CD8-positive, alpha-beta memory T cell (primary cell): ENCODE measurements around the gene ARHGEF11. TPM values are rescaled to one million over a fixed set of nuclear protein-coding genes. Genes with fewer than 3 reads are reported as not detected.

Experiments
- CTCF ChIA-PET: fragments of 350-600 bp; sonication (Branson Sonifier 250); formaldehyde crosslinking; loops from one replicate; lab custom pipeline; 2021; ENCODE audit warnings: antibody characterized with exemption; lab: Charles Lee
- POLR2A ChIA-PET: fragments of 350-600 bp; sonication (Branson Sonifier 250); formaldehyde crosslinking; loops from one replicate; lab custom pipeline; 2021; ENCODE audit warnings: antibody characterized with exemption; lab: Charles Lee
- DNase-seq, 5 donors: peaks; one replicate each; pipeline versions ENCODE4 v3.0.0 to v3.0.0-alpha.2; 2020 to 2022; ENCODE audit warnings: mixed read lengths in 1 of 5
- H3K27ac ChIP-seq: one replicate; pipeline ENCODE4 v1.7.0; 2013; ENCODE audit warnings: low read depth, mild to moderate bottlenecking, low read length, moderate library complexity
- H3K27me3 ChIP-seq: 2 replicates; pipeline ENCODE4 v1.7.0; 2013; ENCODE audit warnings: low read length, mild to moderate bottlenecking; ENCODE audit not compliant: insufficient read depth, poor library complexity, severe bottlenecking
- H3K36me3 ChIP-seq: 2 replicates; pipeline ENCODE4 v1.7.0; 2013; ENCODE audit warnings: mild to moderate bottlenecking, low read length, moderate library complexity; ENCODE audit not compliant: insufficient read depth
- H3K4me1 ChIP-seq: 2 replicates; pipeline ENCODE4 v1.7.0; 2013; ENCODE audit warnings: mild to moderate bottlenecking, low read length, moderate library complexity; ENCODE audit not compliant: insufficient read depth
- H3K4me3 ChIP-seq: 2 replicates; pipeline ENCODE4 v1.7.0; 2013; ENCODE audit warnings: mild to moderate bottlenecking, low read length
- H3K9me3 ChIP-seq: 2 replicates; pipeline ENCODE4 v1.7.0; 2013; ENCODE audit warnings: mild to moderate bottlenecking, low read length
- H3K27ac Mint-ChIP-seq, 8 donors: one replicate each; pipeline ENCODE4 v1.8.0; 2020 to 2021; ENCODE audit warnings: mixed read lengths in 8 of 8, mild to moderate bottlenecking in 6 of 8, inconsistent platforms in 3 of 8, moderate library complexity in 3 of 8
- H3K27me3 Mint-ChIP-seq, 2 donors: one replicate each; pipeline ENCODE4 v1.8.0; 2020 to 2021; ENCODE audit warnings: mixed read lengths in 2 of 2, mild to moderate bottlenecking in 1 of 2, moderate library complexity in 1 of 2
- H3K36me3 Mint-ChIP-seq, 3 donors: one replicate each; pipeline ENCODE4 v1.8.0; 2020 to 2021; ENCODE audit warnings: mixed read lengths in 3 of 3, inconsistent platforms in 1 of 3, mild to moderate bottlenecking in 1 of 3
- H3K4me1 Mint-ChIP-seq, 3 donors: one replicate each; pipeline ENCODE4 v1.8.0; 2020 to 2021; ENCODE audit warnings: mixed read lengths in 3 of 3, inconsistent platforms in 1 of 3, mild to moderate bottlenecking in 1 of 3
- H3K4me3 Mint-ChIP-seq, 7 donors: one replicate each; pipeline ENCODE4 v1.8.0; 2020 to 2021; ENCODE audit warnings: mixed read lengths in 7 of 7, mild to moderate bottlenecking in 6 of 7, moderate library complexity in 4 of 7, inconsistent platforms in 2 of 7
- H3K9me3 Mint-ChIP-seq, 5 donors: one replicate each; pipeline ENCODE4 v1.8.0; 2020 to 2022; ENCODE audit warnings: mixed read lengths in 5 of 5, mild to moderate bottlenecking in 3 of 5, moderate library complexity in 2 of 5, inconsistent platforms in 1 of 5
- polyA plus RNA-seq: library from polyadenylated mRNA; unstranded; fragments of 300-500 nt; fragmentation: Illumina TruSeq; gene quantifications from one replicate; pipeline ENCODE4 v1.2.3, GENCODE V29; 2021
- total RNA-seq, 2 experiments: library from RNA; stranded (reverse); gene quantifications; one replicate each; pipeline ENCODE4 v1.2.3, GENCODE V29; 2021

ARHGEF11 gene
- total and polyA plus RNA-seq, 3 experiments from 2014 or later = 2.1 to 4.0 (median 3.0) TPM

DNA sequence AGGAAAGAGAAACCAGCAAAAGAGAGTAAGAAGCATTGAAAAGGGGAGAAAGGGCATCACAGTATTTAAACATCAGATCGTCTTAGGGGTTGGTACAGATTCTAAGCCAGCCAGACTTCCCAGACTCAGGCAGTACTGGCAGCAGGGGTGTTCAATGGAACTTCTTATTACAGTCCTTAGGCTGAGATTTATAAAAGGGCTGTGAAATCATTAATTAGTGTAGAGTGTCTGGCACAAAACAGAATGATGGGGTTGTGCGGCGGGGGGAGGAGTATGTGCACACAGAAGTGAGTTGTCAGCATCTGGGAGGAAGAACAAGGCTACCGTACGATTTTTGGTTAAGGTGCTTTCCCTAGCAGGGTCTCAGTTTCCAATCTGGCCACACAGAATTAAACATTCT, 38.2 kb downstream of the ARHGEF11 start:
- Histone ChIP-seq H3K9me3 (no peaks in the 10 kb centered on the region), H3K36me3 (no peaks in the 10 kb centered on the region), H3K4me3 (no peak overlapping the region), H3K4me1 (no peaks in the 10 kb centered on the region), H3K27ac (no peak overlapping the region), H3K27me3 (peaks cover 3% of the 10 kb centered on the region)
- H3K27ac Mint-ChIP-seq = no peak overlapping the region
- no peaks in the 10 kb centered on the region for H3K36me3 Mint-ChIP-seq
- no peak overlapping the region for H3K4me3 Mint-ChIP-seq
- H3K9me3 Mint-ChIP-seq = peaks cover 0 to 2% (median 0%) of the 10 kb centered on the region in 5 donors
- no peaks in the 10 kb centered on the region for H3K4me1 Mint-ChIP-seq
- POLR2A ChIA-PET = no interaction called here
- CTCF ChIA-PET = no interaction called here
- no peak for DNase-seq
- H3K27me3 Mint-ChIP-seq = peaks cover 27 to 58% of the 10 kb centered on the region in 2 donors

DNA sequence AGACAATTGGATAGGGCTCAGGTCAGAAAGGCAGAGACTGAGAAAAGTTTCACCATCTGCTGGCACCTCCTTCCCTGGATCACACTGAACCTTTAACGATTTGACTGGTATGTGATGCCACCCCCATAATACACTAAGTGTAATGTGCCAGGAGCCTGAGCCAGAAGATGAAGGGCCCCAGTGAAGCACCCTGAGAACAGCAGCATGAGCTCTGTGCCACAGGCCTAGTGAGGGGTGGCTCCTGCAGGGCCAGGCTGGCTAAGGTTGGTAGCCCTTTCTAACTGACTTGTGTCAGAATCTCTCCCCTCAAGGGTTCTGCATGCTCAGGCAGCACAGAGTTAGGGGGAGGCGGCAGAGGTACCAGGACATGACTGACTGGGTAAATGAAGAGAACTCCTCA, 38.9 kb downstream of the ARHGEF11 start:
- no peaks in the 10 kb centered on the region for H3K4me1 ChIP-seq
- Mint-ChIP-seq H3K4me3 (no peak overlapping the region), H3K4me1 (no peaks in the 10 kb centered on the region), H3K9me3 (peaks cover 0 to 2% (median 0%) of the 10 kb centered on the region in 5 donors), H3K27me3 (peaks cover 27 to 56% of the 10 kb centered on the region in 2 donors), H3K36me3 (no peaks in the 10 kb centered on the region), H3K27ac (no peak overlapping the region)
- H3K9me3 ChIP-seq = no peaks in the 10 kb centered on the region
- H3K4me3 ChIP-seq = no peak overlapping the region
- DNase-seq = no peak
- peaks cover 3% of the 10 kb centered on the region for H3K27me3 ChIP-seq
- ChIA-PET POLR2A (no interaction called here), CTCF (no interaction called here)
- H3K36me3 ChIP-seq = no peaks in the 10 kb centered on the region
- no peak overlapping the region for H3K27ac ChIP-seq

DNA sequence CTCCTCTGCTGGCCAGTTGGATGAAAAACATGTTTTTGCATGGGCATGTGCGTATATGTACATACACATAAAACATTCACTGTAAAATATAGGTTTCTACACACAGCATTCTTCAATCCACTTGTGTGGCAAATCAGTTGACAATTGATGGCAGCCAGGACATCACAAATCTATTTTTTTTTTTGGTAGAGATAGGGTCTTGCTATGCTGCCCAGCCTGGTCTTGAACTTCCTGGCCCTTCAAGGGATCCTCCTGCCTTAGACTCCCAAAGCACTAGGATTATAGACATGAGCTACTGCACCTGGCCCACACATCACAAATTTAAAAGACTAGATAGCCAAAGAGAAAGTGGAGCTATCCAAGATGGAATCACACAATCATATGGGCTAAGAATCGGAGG, 39.6 kb downstream of the ARHGEF11 start:
- no peaks in the 10 kb centered on the region for H3K9me3 ChIP-seq
- Mint-ChIP-seq H3K4me3 (no peak overlapping the region), H3K9me3 (no peaks in the 10 kb centered on the region)

DNA sequence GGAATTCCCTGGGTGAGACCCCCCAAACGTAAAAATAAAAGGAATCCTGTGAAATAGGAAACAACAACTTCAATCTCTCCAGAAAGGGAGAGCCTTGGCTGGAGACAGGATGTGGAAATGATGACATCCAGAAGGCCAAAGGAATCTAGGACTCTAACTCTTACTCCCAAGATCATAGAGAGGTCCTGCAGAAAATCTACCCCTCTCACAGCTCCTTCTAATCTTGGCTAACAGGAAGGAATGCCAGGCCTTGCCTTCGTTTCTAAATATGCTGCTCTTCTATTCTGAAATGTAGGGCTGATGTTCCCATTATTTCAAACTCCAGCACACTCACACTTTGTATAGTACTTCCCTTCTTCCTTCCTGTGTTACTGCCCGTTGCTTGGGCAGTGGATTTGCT, 40.7 kb downstream of the ARHGEF11 start:
- ChIA-PET CTCF (no interaction called here), POLR2A (no interaction called here)
- Mint-ChIP-seq H3K4me1 (no peaks in the 10 kb centered on the region), H3K36me3 (no peaks in the 10 kb centered on the region), H3K4me3 (no peak overlapping the region), H3K27ac (no peak overlapping the region), H3K27me3 (peaks cover 22 to 55% of the 10 kb centered on the region in 2 donors), H3K9me3 (no peaks in the 10 kb centered on the region)
- no peaks in the 10 kb centered on the region for H3K27me3 ChIP-seq
- H3K36me3 ChIP-seq = no peaks in the 10 kb centered on the region
- H3K4me1 ChIP-seq = no peaks in the 10 kb centered on the region
- no peaks in the 10 kb centered on the region for H3K9me3 ChIP-seq
- no peak overlapping the region for H3K27ac ChIP-seq
- no peak overlapping the region for H3K4me3 ChIP-seq
- DNase-seq = no peak

More for the DNA sequence above, 39.6 kb downstream of the ARHGEF11 start:
- CTCF ChIA-PET = no interaction called here
- POLR2A ChIA-PET = no interaction called here
- Mint-ChIP-seq H3K27me3 (peaks cover 25 to 55% of the 10 kb centered on the region in 2 donors), H3K36me3 (no peaks in the 10 kb centered on the region), H3K27ac (no peak overlapping the region), H3K4me1 (no peaks in the 10 kb centered on the region)
- no peaks in the 10 kb centered on the region for H3K4me1 ChIP-seq
- H3K36me3 ChIP-seq = no peaks in the 10 kb centered on the region
- no peak for DNase-seq
- H3K27ac ChIP-seq = no peak overlapping the region
- no peak overlapping the region for H3K4me3 ChIP-seq
- H3K27me3 ChIP-seq = peaks cover 2% of the 10 kb centered on the region

DNA sequence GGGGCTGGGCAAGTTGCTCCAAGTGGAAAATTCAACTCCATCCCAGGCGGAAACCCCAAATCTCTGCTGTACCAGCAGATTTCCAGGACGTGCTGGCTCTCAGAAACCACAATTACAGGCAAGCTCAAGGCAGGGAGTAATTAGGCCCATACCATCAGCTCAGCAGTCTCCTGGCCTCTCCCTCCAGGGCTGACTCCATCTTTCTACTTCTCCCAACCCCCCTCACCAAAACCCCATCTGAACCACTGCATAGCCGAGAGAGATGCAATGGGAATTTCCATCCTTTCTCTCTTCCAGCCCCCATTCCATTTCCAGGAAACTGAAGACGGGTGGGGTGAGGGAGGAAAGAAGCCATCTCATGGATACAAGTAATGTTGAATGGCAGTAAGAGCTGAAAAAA, 41.2 kb downstream of the ARHGEF11 start:
- Histone ChIP-seq H3K4me3 (no peak overlapping the region), H3K4me1 (no peaks in the 10 kb centered on the region), H3K9me3 (no peaks in the 10 kb centered on the region), H3K27ac (no peak overlapping the region), H3K27me3 (no peaks in the 10 kb centered on the region), H3K36me3 (no peaks in the 10 kb centered on the region)
- H3K4me1 Mint-ChIP-seq = no peaks in the 10 kb centered on the region
- no peak overlapping the region for H3K4me3 Mint-ChIP-seq
- H3K27me3 Mint-ChIP-seq = peaks cover 21 to 55% of the 10 kb centered on the region in 2 donors
- DNase-seq = no peak
- no peaks in the 10 kb centered on the region for H3K9me3 Mint-ChIP-seq
- ChIA-PET CTCF (no interaction called here), POLR2A (no interaction called here)
- H3K27ac Mint-ChIP-seq = no peak overlapping the region
- no peaks in the 10 kb centered on the region for H3K36me3 Mint-ChIP-seq

DNA sequence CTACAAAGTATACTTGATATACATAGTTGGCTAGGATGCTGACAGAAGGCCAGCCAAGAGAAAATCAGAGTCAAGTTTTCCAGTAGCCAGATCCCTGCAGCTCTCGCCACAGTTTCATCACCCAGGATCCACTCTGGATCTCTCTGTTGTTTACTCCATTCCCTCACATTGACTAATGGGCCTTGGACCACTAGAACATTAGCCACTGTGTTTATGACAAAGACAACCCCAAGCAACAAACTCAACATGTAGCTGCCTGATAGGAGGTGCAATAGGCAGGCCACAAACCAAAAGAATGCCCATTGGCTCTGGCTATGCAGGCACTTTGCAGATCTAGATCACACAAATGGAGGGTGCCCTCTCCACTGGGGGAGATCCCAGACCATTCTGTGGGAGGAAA, 44.2 kb downstream of the ARHGEF11 start:
- no peak for DNase-seq
- H3K36me3 Mint-ChIP-seq = no peaks in the 10 kb centered on the region
- H3K27ac Mint-ChIP-seq = no peak overlapping the region
- ChIA-PET CTCF (no interaction called here), POLR2A (no interaction called here)
- no peaks in the 10 kb centered on the region for H3K4me1 Mint-ChIP-seq
- Histone ChIP-seq H3K4me1 (no peaks in the 10 kb centered on the region), H3K4me3 (no peak overlapping the region), H3K36me3 (no peaks in the 10 kb centered on the region), H3K9me3 (no peaks in the 10 kb centered on the region), H3K27ac (no peak overlapping the region), H3K27me3 (no peaks in the 10 kb centered on the region)
- no peaks in the 10 kb centered on the region for H3K9me3 Mint-ChIP-seq
- H3K4me3 Mint-ChIP-seq = no peak overlapping the region
- H3K27me3 Mint-ChIP-seq = peaks cover 17 to 53% of the 10 kb centered on the region in 2 donors

DNA sequence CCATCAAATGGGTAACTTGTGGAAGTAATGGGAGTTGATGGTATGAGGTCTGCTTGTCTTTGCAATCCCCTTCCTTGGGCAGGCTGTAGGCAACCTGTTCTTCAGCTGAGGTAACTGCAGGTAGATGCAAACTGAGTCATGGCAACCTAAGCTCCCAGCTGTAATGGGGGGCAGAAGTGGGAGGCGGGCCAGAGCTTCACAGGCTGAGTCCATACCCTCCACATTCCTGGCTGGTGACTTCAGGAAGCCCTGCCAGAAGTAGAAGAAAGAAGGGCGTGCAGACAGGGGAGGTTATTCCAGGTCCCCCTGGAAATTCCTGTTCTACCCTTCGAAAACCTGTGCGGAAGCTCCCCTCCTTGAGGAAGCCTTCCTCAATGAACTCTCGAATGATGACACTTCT, 44.9 kb downstream of the ARHGEF11 start:
- H3K9me3 ChIP-seq = no peaks in the 10 kb centered on the region
- H3K4me3 Mint-ChIP-seq = no peak overlapping the region
- no peaks in the 10 kb centered on the region for H3K4me1 Mint-ChIP-seq
- H3K36me3 Mint-ChIP-seq = no peaks in the 10 kb centered on the region
- peaks cover 12 to 54% of the 10 kb centered on the region in 2 donors for H3K27me3 Mint-ChIP-seq
- H3K27ac ChIP-seq = no peak overlapping the region
- H3K27ac Mint-ChIP-seq = no peak overlapping the region
- POLR2A ChIA-PET = no interaction called here
- H3K9me3 Mint-ChIP-seq = no peaks in the 10 kb centered on the region
- no peaks in the 10 kb centered on the region for H3K4me1 ChIP-seq
- no peak for DNase-seq
- CTCF ChIA-PET = no interaction called here
- no peak overlapping the region for H3K4me3 ChIP-seq
- H3K36me3 ChIP-seq = no peaks in the 10 kb centered on the region
- no peaks in the 10 kb centered on the region for H3K27me3 ChIP-seq

DNA sequence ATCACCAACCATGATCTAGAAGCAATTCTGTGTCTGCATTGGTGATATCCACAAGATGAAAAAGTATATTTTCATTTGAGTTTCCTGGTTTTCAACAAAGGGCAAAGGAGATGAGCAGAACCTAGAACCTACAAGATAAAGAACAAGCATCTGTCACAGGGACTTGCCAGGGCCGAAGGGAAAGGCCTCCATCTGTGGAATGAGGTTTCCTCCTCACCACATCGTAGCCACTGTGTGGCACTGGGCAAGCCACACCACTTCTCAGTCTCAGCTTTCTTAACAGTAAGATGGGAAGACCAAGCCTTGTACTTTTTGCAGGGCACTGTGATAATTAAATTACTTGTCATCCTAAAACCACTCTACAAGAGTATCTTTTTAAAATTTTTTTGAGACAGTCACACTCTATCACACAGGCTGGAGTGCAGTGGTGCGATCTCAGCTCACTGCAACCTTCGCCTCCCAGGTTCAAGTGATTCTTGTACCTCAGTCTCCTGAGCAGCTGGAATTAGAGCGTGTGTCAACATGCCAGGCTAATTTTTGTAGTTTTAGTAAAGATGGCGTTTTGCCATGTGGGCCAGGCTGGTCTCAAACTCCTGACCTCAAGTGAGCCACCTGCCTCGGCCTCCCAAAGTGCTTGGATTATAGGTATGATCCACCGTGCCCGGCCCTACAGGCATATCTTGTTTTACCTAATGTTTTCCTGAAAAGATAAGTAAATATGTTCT, 45.8 kb downstream of the ARHGEF11 start:
- Histone ChIP-seq H3K36me3 (no peaks in the 10 kb centered on the region), H3K4me3 (no peak overlapping the region), H3K27ac (no peak overlapping the region), H3K4me1 (no peaks in the 10 kb centered on the region), H3K27me3 (no peaks in the 10 kb centered on the region), H3K9me3 (no peaks in the 10 kb centered on the region)
- Mint-ChIP-seq H3K4me3 (no peak overlapping the region), H3K4me1 (no peaks in the 10 kb centered on the region), H3K9me3 (no peaks in the 10 kb centered on the region), H3K27me3 (peaks cover 14 to 52% of the 10 kb centered on the region in 2 donors), H3K27ac (no peak overlapping the region), H3K36me3 (no peaks in the 10 kb centered on the region)
- no peak for DNase-seq
- ChIA-PET POLR2A (no interaction called here), CTCF (no interaction called here)
